KMS-11 (cell line): ENCODE results near the gene MAML2.

Experiments
- H2AFZ ChIP-seq: fragments of 200-600 bp; sonication (generic); 2 replicates; pipeline ENCODE4 v1.6.1; 2016; ENCODE audit warnings: antibody characterized with exemption, mixed run types, low read depth
- H3K27ac ChIP-seq: fragments of 200-600 bp; sonication (generic); 2 replicates; pipeline ENCODE4 v1.6.1; 2016; ENCODE audit warnings: mild to moderate bottlenecking, mixed run types
- H3K27me3 ChIP-seq: fragments of 200-600 bp; sonication (generic); 2 replicates; pipeline ENCODE4 v1.6.1; 2017; ENCODE audit warnings: mild to moderate bottlenecking, low read depth, mixed run types, moderate library complexity; ENCODE audit not compliant: insufficient read depth
- H3K36me3 ChIP-seq: fragments of 200-600 bp; sonication (generic); 2 replicates; pipeline ENCODE4 v1.6.1; 2017; ENCODE audit warnings: mild to moderate bottlenecking, mixed run types; ENCODE audit not compliant: insufficient read depth
- H3K4me1 ChIP-seq: fragments of 200-600 bp; sonication (generic); 2 replicates; pipeline ENCODE4 v1.6.1; 2016; ENCODE audit warnings: mild to moderate bottlenecking, low read depth, mixed run types; ENCODE audit not compliant: poor library complexity, severe bottlenecking
- H3K4me2 ChIP-seq: fragments of 200-600 bp; sonication (generic); 2 replicates; pipeline ENCODE4 v1.7.0; 2016; ENCODE audit warnings: mild to moderate bottlenecking, mixed run types
- H3K4me3 ChIP-seq: fragments of 200-600 bp; sonication (generic); IDR thresholded peaks from 2 replicates; pipeline ENCODE4 v1.6.1; 2017; ENCODE audit warnings: low read depth, low read length, mixed read lengths; ENCODE audit not compliant: insufficient read depth
- H3K79me2 ChIP-seq: fragments of 200-600 bp; sonication (generic); 2 replicates; pipeline ENCODE4 v1.6.1; 2016; ENCODE audit warnings: low read depth, mixed run types; ENCODE audit not compliant: insufficient read depth
- H3K9ac ChIP-seq: fragments of 200-600 bp; sonication (generic); 2 replicates; pipeline ENCODE4 v1.6.1; 2016; ENCODE audit warnings: mild to moderate bottlenecking, mixed run types
- H4K20me1 ChIP-seq: fragments of 200-600 bp; sonication (generic); 2 replicates; pipeline ENCODE4 v1.6.1; 2016; ENCODE audit warnings: mild to moderate bottlenecking, mixed run types; ENCODE audit not compliant: insufficient read depth
- TF ChIP-seq, protein P1 (sequence below): fragments of 200-600 bp; sonication (generic); conservative IDR thresholded peaks from 2 replicates; pipeline ENCODE4 v1.6.1; 2017; ENCODE audit warnings: low read depth, mild to moderate bottlenecking, antibody characterized with exemption, low read length, moderate library complexity, mixed read lengths

MAML2 gene

DNA sequence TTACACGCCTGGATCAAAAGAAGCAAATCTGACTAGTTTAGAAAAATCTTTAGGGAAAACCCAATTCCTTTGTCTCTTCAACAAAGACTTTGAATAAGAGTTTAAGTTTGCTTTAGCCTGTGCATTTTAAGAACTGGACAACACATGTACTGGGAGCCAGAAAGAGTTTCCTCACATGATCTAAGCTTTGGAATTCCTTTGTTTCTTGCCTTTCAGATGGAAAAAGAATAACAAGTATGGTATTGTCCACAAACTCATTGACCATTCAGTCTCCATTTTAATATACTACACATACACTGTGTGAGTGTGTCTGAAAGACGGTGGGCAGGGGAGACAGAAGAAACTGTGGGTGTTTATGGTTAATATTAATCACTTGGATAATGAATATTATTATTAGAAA is 205.6 kb downstream of the MAML2 start:
- no peak overlapping the region for H2AFZ ChIP-seq
- no peak overlapping the region for H3K9ac ChIP-seq
- H3K4me3 ChIP-seq: no peak overlapping the region
- H3K4me2 ChIP-seq: no peak overlapping the region
- no peaks in the 10 kb centered on the region for H4K20me1 ChIP-seq
- no peaks in the 10 kb centered on the region for H3K36me3 ChIP-seq
- H3K27ac ChIP-seq: no peak overlapping the region
- H3K79me2 ChIP-seq: no peaks in the 10 kb centered on the region
- no peaks in the 10 kb centered on the region for H3K27me3 ChIP-seq
- no peaks in the 10 kb centered on the region for H3K4me1 ChIP-seq
- TF ChIP-seq, protein P1, sequence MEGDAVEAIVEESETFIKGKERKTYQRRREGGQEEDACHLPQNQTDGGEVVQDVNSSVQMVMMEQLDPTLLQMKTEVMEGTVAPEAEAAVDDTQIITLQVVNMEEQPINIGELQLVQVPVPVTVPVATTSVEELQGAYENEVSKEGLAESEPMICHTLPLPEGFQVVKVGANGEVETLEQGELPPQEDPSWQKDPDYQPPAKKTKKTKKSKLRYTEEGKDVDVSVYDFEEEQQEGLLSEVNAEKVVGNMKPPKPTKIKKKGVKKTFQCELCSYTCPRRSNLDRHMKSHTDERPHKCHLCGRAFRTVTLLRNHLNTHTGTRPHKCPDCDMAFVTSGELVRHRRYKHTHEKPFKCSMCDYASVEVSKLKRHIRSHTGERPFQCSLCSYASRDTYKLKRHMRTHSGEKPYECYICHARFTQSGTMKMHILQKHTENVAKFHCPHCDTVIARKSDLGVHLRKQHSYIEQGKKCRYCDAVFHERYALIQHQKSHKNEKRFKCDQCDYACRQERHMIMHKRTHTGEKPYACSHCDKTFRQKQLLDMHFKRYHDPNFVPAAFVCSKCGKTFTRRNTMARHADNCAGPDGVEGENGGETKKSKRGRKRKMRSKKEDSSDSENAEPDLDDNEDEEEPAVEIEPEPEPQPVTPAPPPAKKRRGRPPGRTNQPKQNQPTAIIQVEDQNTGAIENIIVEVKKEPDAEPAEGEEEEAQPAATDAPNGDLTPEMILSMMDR: no peak

DNA sequence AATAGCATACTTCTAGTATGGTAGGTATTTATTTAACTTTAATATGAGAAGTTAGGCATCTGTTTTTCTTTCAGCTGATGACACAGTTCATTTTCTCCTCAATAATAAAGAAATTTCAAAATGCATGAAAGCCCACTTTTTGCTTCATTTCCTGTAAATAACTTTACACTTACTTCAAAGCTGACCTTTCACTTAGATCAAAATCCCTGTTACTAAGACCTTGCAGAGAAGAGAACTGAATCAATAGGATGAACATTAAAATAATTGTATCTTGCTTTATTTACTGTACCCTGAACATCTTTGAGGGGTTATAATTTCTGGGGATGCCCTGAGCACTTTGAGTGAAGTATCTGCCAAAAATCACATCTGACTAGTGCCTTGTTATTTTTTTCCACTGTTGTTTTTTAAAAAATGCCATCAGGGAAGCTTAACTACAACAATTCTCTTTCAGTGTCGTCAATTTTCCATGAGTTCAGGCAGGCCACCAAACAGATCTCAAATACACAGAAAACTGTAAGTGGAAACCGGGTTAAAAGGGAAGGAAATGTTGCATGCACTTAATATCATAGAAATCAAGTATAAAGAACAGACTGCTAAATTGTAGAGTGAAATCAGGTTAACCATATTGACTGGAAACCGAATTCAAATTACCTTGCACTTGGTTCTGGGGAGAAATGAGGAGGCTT is 206.2 kb downstream of the MAML2 start:
- H3K4me3 ChIP-seq: no peak overlapping the region
- H3K36me3 ChIP-seq: no peaks in the 10 kb centered on the region
- no peaks in the 10 kb centered on the region for H3K27me3 ChIP-seq
- H3K4me1 ChIP-seq: no peaks in the 10 kb centered on the region
- H3K79me2 ChIP-seq: no peaks in the 10 kb centered on the region
- H4K20me1 ChIP-seq: no peaks in the 10 kb centered on the region
- H3K4me2 ChIP-seq: no peak overlapping the region
- no peak overlapping the region for H3K27ac ChIP-seq
- no peak overlapping the region for H3K9ac ChIP-seq
- TF ChIP-seq, protein P1: no peak
- no peak overlapping the region for H2AFZ ChIP-seq

DNA sequence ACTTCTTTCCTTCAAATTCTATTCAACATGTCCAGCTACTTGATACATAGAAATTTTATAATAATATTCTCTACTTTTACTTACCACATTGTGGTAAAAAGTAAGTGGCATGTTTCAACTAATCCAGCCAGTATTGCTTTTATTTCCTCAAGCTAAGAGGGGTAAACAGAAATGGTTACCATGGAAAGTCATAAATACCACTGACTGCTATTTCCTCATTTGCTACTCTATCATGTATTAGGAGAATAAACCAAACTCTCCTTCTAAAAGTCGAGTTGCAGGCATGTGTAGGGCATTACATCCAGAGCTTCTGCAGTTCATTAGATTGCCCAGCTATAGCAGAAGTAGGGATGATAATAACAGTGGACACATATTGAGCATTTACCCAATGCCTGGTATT is 208.4 kb downstream of the MAML2 start:
- Histone ChIP-seq H3K36me3 (no peaks in the 10 kb centered on the region), H3K27ac (no peak overlapping the region), H4K20me1 (no peaks in the 10 kb centered on the region), H3K4me2 (no peak overlapping the region), H3K79me2 (no peaks in the 10 kb centered on the region), H3K4me1 (no peaks in the 10 kb centered on the region), H3K9ac (no peak overlapping the region), H2AFZ (no peak overlapping the region), H3K4me3 (no peak overlapping the region), H3K27me3 (no peaks in the 10 kb centered on the region)
- TF ChIP-seq, protein P1: no peak

DNA sequence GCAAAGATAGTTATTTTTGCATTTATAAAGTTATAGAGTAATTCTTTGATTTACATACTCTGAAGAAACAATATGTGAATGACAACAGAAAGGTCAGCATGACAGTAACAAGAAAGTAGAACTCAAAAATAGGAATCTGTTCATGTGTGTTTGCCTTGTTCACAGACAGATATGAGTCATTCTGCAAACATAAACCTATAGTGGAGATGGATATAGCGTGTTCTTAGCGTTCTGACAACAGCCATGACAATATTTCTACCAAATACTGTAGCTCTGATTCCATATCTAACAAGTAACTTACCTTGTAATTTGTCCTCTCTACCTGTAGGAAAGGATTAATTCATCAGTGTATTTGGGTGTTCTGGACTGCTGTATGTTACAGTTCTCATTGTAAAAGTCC is 210.6 kb downstream of the MAML2 start:
- H3K4me2 ChIP-seq: no peak overlapping the region
- no peak overlapping the region for H3K4me3 ChIP-seq
- no peak overlapping the region for H3K27ac ChIP-seq
- H4K20me1 ChIP-seq: no peaks in the 10 kb centered on the region
- TF ChIP-seq, protein P1: no peak
- no peaks in the 10 kb centered on the region for H3K36me3 ChIP-seq
- H3K4me1 ChIP-seq: no peaks in the 10 kb centered on the region
- H3K79me2 ChIP-seq: no peaks in the 10 kb centered on the region
- H2AFZ ChIP-seq: no peak overlapping the region
- no peaks in the 10 kb centered on the region for H3K27me3 ChIP-seq
- H3K9ac ChIP-seq: no peak overlapping the region
